ENCODE data around the gene CBX6. TPM values are rescaled to one million over a fixed set of nuclear protein-coding genes. Genes with fewer than 3 reads are reported as not detected.

Gene CBX6
- total RNA-seq, 1 experiment from 2014 or later = 119 TPM

DNA sequence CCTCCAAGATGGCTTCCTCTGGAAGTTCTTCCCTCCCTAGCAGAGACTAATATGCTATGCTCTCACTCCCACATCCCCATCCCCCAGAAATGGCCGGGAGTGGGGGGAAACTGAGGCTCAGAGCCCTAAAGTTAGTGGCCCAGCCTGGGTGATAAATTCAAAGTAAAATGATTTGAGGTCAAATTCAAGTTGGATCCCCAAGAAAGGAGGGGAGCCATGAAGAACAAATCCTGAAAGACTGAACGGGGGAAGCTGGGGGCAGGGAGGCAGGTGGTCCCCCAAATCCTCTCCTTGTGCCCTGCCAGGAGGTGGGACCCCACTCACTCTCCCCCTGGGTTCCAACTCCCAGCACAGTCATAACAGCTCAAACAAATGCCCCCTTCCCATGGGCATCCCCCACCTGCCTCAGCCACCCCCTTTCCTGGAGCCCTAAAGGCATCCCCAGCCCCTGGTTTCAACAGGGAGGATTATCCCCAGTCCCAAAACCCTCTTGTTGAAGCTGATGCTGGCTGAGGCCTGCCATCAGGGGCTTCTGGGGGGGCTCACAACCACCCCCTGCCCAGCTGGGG, 1.1 kb downstream of the CBX6 start:
- ChIA-PET POLR2A (ENCODE audit: low non-redundant PET) (interaction anchor here (0.5 to 0.6 kb wide), 3 partner anchors 14 to 57 kb away, joined by 3 to 7 read pairs (median 7); no protein-coding TSS in a partner anchor), CTCF (interaction anchor here (0.5 to 3.6 kb wide), 6 partner anchors 72 to 251 kb away, joined by 3 to 24 read pairs (median 3); no protein-coding TSS in a partner anchor)
- TF ChIP-seq EZH2 (IDR thresholded peaks at IDR 0.05; ENCODE audit: borderline replicate concordance, low read depth, low read length, poor library complexity, severe bottlenecking) (no peak), CTCF (conservative IDR thresholded peaks at IDR 0.05; ENCODE audit: low read depth, low read length) (no peak)
- Histone ChIP-seq H3K4me3 (ENCODE audit: low read depth, low read length, poor library complexity, severe bottlenecking) (peak overlapping the region; percentile 86), H3K36me3 (ENCODE audit: insufficient read depth, low read length, poor library complexity, severe bottlenecking) (peaks cover 42% of the 10 kb centered on the region), H3K27me3 (replicated peaks; ENCODE audit: insufficient read depth, low read depth, low read length, poor library complexity) (no peaks in the 10 kb centered on the region), H3K4me1 (ENCODE audit: insufficient read depth, low read length, poor library complexity, severe bottlenecking) (peaks cover 49% of the 10 kb centered on the region), H3K27ac (ENCODE audit: low read depth, low read length, poor library complexity, severe bottlenecking) (peak overlapping the region; percentile 93), H3K9me3 (ENCODE audit: low read depth, low read length, poor library complexity, severe bottlenecking) (no peaks in the 10 kb centered on the region)
- BruUV-seq (replicated peaks) = no TSS peak
- intact Hi-C loops (cut with micrococcal nuclease; ENCODE audit: unreplicated experiment) = loop anchor here (2.0 to 10.0 kb wide), 3 partner anchors 132 to 434 kb away; no protein-coding TSS in a partner anchor
- no peak for DNase-seq (ENCODE audit: low spot score)

DNA sequence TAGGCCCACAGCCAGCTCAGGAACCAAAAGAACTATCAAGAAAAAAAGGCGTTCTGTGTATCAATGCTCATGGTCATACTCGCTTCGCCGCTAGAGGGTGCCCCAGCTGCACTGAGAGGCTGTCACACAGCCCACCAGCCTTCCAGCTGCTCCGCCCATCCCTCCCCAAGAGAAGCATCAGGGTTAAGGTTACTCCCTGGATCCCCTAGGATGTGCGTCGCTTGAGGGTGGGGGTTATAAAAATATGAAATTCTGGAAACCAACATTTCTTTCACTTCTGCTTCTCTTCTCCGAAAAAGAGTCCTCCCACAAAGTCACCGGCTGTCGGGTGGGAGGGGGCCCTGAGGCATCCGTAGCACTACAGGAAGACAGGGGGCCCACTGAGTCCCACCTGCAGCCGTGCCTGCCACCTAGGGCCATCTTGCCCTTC, 1.7 kb downstream of the CBX6 start:
- peak overlapping the region; percentile 93 for H3K27ac ChIP-seq (ENCODE audit: low read depth, low read length, poor library complexity, severe bottlenecking)
- H3K4me1 ChIP-seq (ENCODE audit: insufficient read depth, low read length, poor library complexity, severe bottlenecking) = peaks cover 54% of the 10 kb centered on the region
- POLR2A ChIA-PET (ENCODE audit: low non-redundant PET) = interaction anchor here (0.5 kb wide), 1 partner anchor 56 kb away, joined by 3 read pairs; no protein-coding TSS in a partner anchor
- no peaks in the 10 kb centered on the region for H3K27me3 ChIP-seq (replicated peaks; ENCODE audit: insufficient read depth, low read depth, low read length, poor library complexity)
- TF ChIP-seq CTCF (conservative IDR thresholded peaks at IDR 0.05; ENCODE audit: low read depth, low read length) (peak; percentile 98), EZH2 (IDR thresholded peaks at IDR 0.05; ENCODE audit: borderline replicate concordance, low read depth, low read length, poor library complexity, severe bottlenecking) (no peak)
- peaks cover 48% of the 10 kb centered on the region for H3K36me3 ChIP-seq (ENCODE audit: insufficient read depth, low read length, poor library complexity, severe bottlenecking)
- intact Hi-C loops (cut with micrococcal nuclease; ENCODE audit: unreplicated experiment) = loop anchor here (2.0 to 10.0 kb wide), 3 partner anchors 132 to 434 kb away; no protein-coding TSS in a partner anchor
- no TSS peak for BruUV-seq (replicated peaks)
- H3K9me3 ChIP-seq (ENCODE audit: low read depth, low read length, poor library complexity, severe bottlenecking) = no peaks in the 10 kb centered on the region
- peak overlapping the region; percentile 86 for H3K4me3 ChIP-seq (ENCODE audit: low read depth, low read length, poor library complexity, severe bottlenecking)
- DNase-seq (ENCODE audit: low spot score) = peak; percentile 93
- CTCF ChIA-PET = interaction anchor here (0.5 to 3.6 kb wide), 10 partner anchors 11 to 134 kb away, joined by 3 to 24 read pairs (median 4); no protein-coding TSS in a partner anchor

DNA sequence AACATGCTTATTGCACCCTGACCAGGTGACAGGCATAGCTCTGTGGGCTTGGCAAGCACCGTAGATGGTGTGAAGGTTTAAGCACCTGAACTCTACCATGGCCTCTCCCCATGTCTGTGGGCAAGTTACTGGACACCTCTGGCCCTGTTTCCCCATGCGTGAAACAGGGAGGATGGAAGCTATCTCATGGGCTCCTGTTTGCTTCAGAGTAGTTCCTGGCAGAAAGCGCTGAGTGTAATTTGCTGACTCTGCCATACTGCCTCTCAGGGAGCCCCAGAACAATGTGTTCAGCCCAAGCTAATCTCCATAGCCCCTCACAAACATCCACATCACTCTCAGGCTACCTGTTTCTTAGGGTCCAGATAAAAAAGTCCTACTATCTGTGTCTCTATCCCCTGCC, 2.4 kb downstream of the CBX6 start:
- DNase-seq (ENCODE audit: low spot score) = no peak
- H3K4me1 ChIP-seq (ENCODE audit: insufficient read depth, low read length, poor library complexity, severe bottlenecking) = peaks cover 61% of the 10 kb centered on the region
- peaks cover 51% of the 10 kb centered on the region for H3K36me3 ChIP-seq (ENCODE audit: insufficient read depth, low read length, poor library complexity, severe bottlenecking)
- ChIA-PET CTCF (interaction anchor here (0.5 to 3.6 kb wide), 10 partner anchors 12 to 134 kb away, joined by 3 to 24 read pairs (median 4); no protein-coding TSS in a partner anchor), POLR2A (ENCODE audit: low non-redundant PET) (no interaction called here)
- no peaks in the 10 kb centered on the region for H3K27me3 ChIP-seq (replicated peaks; ENCODE audit: insufficient read depth, low read depth, low read length, poor library complexity)
- TF ChIP-seq EZH2 (IDR thresholded peaks at IDR 0.05; ENCODE audit: borderline replicate concordance, low read depth, low read length, poor library complexity, severe bottlenecking) (no peak), CTCF (conservative IDR thresholded peaks at IDR 0.05; ENCODE audit: low read depth, low read length) (no peak)
- no peaks in the 10 kb centered on the region for H3K9me3 ChIP-seq (ENCODE audit: low read depth, low read length, poor library complexity, severe bottlenecking)
- H3K4me3 ChIP-seq (ENCODE audit: low read depth, low read length, poor library complexity, severe bottlenecking) = no peak overlapping the region
- peak overlapping the region; percentile 62 for H3K27ac ChIP-seq (ENCODE audit: low read depth, low read length, poor library complexity, severe bottlenecking)
- BruUV-seq (replicated peaks) = TSS peak; percentile 31
- intact Hi-C loops (cut with micrococcal nuclease; ENCODE audit: unreplicated experiment) = loop anchor here (1.0 to 10.0 kb wide), 4 partner anchors 101 to 435 kb away; no protein-coding TSS in a partner anchor

Data from A673 (cell line).